ENCODE data around the gene TLE3. TPM values are rescaled to one million over a fixed set of nuclear protein-coding genes. Genes with fewer than 3 reads are reported as not detected.

TLE3 gene
- total and polyA plus RNA-seq, 2 of the 4 experiments (the other 2 are of a cell fraction) = 6.5 to 16.3 TPM

DNA sequence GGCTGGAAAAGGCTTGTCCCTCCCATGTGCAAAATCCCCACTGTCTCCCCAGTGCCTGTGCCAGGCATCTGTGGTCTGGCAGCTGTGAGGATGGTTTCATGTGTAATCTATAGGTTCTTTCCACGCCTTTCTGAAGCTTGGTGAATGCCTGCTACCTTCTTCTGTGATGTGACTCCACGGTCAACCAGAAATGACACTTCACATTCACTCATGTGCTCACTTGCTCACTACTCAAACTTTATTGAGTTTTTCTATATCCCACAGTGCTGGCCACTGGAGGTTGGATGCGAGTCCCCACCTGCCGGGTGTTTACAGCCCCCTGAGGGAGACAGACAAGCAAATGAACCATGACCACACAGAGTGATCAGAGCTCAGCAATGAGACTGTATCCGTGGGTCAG lies 27.9 kb upstream of the TLE3 start:
- Histone ChIP-seq H3K4me2 (ENCODE audit: low read depth, low read length) (no peak overlapping the region), H3K9ac (ENCODE audit: low read depth, low read length) (no peak overlapping the region), H2AFZ (replicated peaks; ENCODE audit: low read length, poor library complexity) (no peak overlapping the region), H3K27me3 (ENCODE audit: control insufficient read depth, insufficient read depth, low read length) (peaks cover 63% of the 10 kb centered on the region), H3K79me1 (ENCODE audit: low read depth in 1 of 2, low read length in 2 of 2) (no peaks in the 10 kb centered on the region), H4K8ac (ENCODE audit: low read depth in 2 of 2, low read length in 2 of 2) (no peak overlapping the region), H3K36me3 (ENCODE audit: control insufficient read depth, insufficient read depth, low read length) (no peaks in the 10 kb centered on the region), H3K56ac (ENCODE audit: extremely low read depth, insufficient read depth, low read length) (no peak overlapping the region), H2BK15ac (ENCODE audit: low read depth, low read length) (no peak overlapping the region), H2BK120ac (ENCODE audit: low read depth, low read length) (no peak overlapping the region), H4K5ac (ENCODE audit: low read depth, low read length) (no peak overlapping the region), H2BK20ac (ENCODE audit: low read depth, low read length) (no peak overlapping the region), H3K4ac (ENCODE audit: low read depth, low read length) (no peak overlapping the region), H3K4me1 (ENCODE audit: control insufficient read depth, insufficient read depth, low read length) (peaks cover 5% of the 10 kb centered on the region; the same call in 1 of the 2 replicates), H3K27ac (ENCODE audit: insufficient read depth, low read length) (no peak overlapping the region), H3K9me3 (ENCODE audit: control insufficient read depth, insufficient read depth, low read length) (peaks cover 5% of the 10 kb centered on the region), H3K9me1 (ENCODE audit: insufficient read depth, low read length) (no peaks in the 10 kb centered on the region), H3K23ac (ENCODE audit: low read depth, low read length) (no peak overlapping the region), H2BK5ac (ENCODE audit: low read depth, low read length, poor library complexity, severe bottlenecking) (no peak overlapping the region), H3K18ac (ENCODE audit: low read depth, low read length) (no peak overlapping the region), H4K20me1 (ENCODE audit: insufficient read depth, low read length) (no peaks in the 10 kb centered on the region), H2AK5ac (ENCODE audit: low read depth, low read length) (no peak overlapping the region), H3K4me3 (ENCODE audit: insufficient read depth, low read depth, low read length) (no peak overlapping the region), H2AK9ac (replicated peaks; ENCODE audit: low read depth, low read length, poor library complexity) (no peak overlapping the region), H3K14ac (replicated peaks; ENCODE audit: low read depth, low read length) (no peak overlapping the region), H4K91ac (ENCODE audit: insufficient read depth, low read depth, low read length) (no peak overlapping the region)
- TF ChIP-seq CEBPB (IDR thresholded peaks at IDR 0.05; ENCODE audit: low read depth, low read length) (no peak), POLR2A (IDR thresholded peaks at IDR 0.05; ENCODE audit: low read depth, low read length) (no peak), FOS (IDR thresholded peaks at IDR 0.05; ENCODE audit: low read depth, low read length) (no peak), MAFK (IDR thresholded peaks at IDR 0.05; ENCODE audit: low read depth, low read length) (no peak), RAD21 (IDR thresholded peaks at IDR 0.05; ENCODE audit: low read length) (no peak), BHLHE40 (IDR thresholded peaks at IDR 0.05; ENCODE audit: low read depth, low read length) (no peak), MXI1 (IDR thresholded peaks at IDR 0.05; ENCODE audit: borderline replicate concordance, low read depth, low read length) (no peak), RCOR1 (IDR thresholded peaks at IDR 0.05; ENCODE audit: insufficient replicate concordance, low read length) (no peak), RFX5 (IDR thresholded peaks at IDR 0.05; ENCODE audit: low read depth, low read length) (no peak), MAZ (IDR thresholded peaks at IDR 0.05; ENCODE audit: borderline replicate concordance, low read depth, low read length) (no peak)
- TF ChIP-seq, protein P1, sequence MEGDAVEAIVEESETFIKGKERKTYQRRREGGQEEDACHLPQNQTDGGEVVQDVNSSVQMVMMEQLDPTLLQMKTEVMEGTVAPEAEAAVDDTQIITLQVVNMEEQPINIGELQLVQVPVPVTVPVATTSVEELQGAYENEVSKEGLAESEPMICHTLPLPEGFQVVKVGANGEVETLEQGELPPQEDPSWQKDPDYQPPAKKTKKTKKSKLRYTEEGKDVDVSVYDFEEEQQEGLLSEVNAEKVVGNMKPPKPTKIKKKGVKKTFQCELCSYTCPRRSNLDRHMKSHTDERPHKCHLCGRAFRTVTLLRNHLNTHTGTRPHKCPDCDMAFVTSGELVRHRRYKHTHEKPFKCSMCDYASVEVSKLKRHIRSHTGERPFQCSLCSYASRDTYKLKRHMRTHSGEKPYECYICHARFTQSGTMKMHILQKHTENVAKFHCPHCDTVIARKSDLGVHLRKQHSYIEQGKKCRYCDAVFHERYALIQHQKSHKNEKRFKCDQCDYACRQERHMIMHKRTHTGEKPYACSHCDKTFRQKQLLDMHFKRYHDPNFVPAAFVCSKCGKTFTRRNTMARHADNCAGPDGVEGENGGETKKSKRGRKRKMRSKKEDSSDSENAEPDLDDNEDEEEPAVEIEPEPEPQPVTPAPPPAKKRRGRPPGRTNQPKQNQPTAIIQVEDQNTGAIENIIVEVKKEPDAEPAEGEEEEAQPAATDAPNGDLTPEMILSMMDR (conservative IDR thresholded peaks at IDR 0.05; ENCODE audit: low read depth, low read length) = no peak
- TF ChIP-seq, protein P2, sequence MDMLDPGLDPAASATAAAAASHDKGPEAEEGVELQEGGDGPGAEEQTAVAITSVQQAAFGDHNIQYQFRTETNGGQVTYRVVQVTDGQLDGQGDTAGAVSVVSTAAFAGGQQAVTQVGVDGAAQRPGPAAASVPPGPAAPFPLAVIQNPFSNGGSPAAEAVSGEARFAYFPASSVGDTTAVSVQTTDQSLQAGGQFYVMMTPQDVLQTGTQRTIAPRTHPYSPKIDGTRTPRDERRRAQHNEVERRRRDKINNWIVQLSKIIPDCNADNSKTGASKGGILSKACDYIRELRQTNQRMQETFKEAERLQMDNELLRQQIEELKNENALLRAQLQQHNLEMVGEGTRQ (IDR thresholded peaks at IDR 0.05; ENCODE audit: low read depth, low read length) = no peak
- intact Hi-C loops (cut with micrococcal nuclease) (no loop called here), in situ Hi-C loops (cut with MboI; ENCODE audit: low sequenced_read_pairs) (no loop called here), dilution Hi-C loops (cut with HindIII; ENCODE audit: low sequenced_read_pairs, unreplicated experiment) (no loop called here)
- DNase-seq (no peak), ATAC-seq (ENCODE audit: low read depth) (no peak)
- ChIA-PET POLR2A (ENCODE audit: unreplicated experiment) (no interaction called here), CTCF (no interaction called here)
- no TSS peak for BruUV-seq (replicated peaks)
- WGBS, 2 experiments (ENCODE audit: extremely low coverage in 2 of 2, insufficient read length in 1 of 2) = 57% methylated on average over 1 of the region's 5 CpGs; no CpG with 5 or more reads in 1 of the 2 experiments
